ENCODE data around the gene ATRIP.

DNA sequence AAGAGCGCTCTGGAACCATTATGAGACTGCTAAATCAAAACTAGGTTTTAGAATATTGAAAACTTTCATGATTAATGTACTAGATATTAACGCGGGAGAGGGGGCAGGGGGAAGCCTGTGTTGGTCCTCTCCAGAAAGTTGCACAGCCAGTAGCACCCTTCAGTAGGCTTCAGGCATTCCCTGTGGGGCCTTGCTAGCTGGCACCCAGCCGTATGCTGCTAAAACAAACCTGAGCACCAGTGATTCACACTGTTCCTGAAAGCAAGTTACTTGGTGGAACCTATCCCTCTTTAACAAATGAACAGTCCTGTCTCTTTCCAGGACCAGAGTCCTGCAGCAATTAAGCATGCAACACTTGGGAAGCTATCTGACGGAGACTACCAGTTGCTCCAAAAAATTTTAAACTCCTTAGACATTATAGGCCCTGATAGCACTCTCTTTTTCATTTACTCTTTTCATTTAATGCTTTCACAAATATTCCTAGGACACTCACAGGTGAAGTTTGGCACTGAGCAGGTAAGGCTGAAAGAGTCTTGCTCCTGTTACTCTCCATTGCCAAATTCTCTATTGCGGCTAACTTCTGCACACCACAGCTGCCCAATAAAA is 1.2 kb upstream of the ATRIP start:
- TF ChIP-seq POLR2AphosphoS5 (IDR thresholded peaks at IDR 0.05; ENCODE audit: borderline replicate concordance, low read depth, low read length) = no peak
- TF ChIP-seq EZH2 (IDR thresholded peaks at IDR 0.05) = no peak
